Esophagus muscularis mucosa (tissue), 3 donors: ENCODE data around the gene NEK4.

Source experiments
- POLR2AphosphoS5 ChIP-seq, 2 donors: sonication (generic); formaldehyde crosslinking; IDR thresholded peaks; one replicate each; pipeline ENCODE4 v1.6.1; 2017; ENCODE audit warnings: antibody characterized with exemption in 2 of 2
- TF ChIP-seq, protein P1 (sequence below), 3 experiments: fragments of 200-600 bp in 2 of 3; fragments of 450-650 bp in 1 of 3; sonication (generic) in 2 of 3; IDR thresholded peaks; one replicate each; pipeline ENCODE4 v1.5.1; 2017 to 2019; ENCODE audit warnings: antibody characterized with exemption in 3 of 3, mild to moderate bottlenecking in 2 of 3, moderate library complexity in 1 of 3

DNA sequence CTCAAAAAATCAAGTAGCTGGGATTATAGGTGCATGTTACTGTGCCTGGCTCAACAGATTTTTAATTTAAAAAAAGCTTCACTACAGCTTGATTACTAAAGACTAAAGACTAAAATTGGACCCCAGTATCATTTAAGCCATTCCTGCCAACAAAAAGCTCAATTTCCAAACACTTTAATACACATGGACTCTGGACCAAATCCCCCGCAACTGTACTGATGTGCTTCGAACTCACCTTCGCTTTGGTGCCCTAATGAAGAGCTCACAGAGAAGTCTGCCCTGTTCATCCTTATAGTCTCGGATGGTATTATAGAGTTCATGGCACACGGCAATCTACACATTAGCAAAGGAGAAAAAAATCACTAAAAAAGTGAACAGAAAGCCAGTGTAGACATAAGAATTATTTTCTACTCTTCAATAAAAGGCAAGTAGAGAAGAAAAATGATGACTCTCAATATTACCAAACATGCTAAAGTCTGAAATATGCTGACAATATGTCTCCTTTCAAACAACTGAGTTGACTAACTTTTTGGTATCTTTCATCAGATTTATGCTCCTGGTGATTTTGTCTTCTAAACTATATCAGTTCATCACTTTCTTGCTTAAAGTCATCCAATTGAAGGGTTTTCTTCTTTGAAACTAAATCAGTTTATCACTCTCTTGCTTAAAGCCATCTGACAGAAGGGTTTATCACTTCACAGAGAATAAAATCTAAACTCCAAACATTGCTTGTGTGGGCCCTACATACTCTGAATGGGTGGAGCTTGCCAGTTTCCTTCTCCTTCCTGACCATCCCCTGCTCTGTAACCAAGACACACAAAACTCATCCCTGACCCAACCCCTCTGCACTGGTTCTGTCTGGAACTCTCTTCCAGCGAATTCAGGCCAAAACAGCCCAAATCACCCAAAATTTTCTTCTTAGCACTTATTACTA is 92.2 kb downstream of the NEK4 start:
- no peak for TF ChIP-seq POLR2AphosphoS5 (IDR thresholded peaks at IDR 0.05)
- TF ChIP-seq, protein P1, sequence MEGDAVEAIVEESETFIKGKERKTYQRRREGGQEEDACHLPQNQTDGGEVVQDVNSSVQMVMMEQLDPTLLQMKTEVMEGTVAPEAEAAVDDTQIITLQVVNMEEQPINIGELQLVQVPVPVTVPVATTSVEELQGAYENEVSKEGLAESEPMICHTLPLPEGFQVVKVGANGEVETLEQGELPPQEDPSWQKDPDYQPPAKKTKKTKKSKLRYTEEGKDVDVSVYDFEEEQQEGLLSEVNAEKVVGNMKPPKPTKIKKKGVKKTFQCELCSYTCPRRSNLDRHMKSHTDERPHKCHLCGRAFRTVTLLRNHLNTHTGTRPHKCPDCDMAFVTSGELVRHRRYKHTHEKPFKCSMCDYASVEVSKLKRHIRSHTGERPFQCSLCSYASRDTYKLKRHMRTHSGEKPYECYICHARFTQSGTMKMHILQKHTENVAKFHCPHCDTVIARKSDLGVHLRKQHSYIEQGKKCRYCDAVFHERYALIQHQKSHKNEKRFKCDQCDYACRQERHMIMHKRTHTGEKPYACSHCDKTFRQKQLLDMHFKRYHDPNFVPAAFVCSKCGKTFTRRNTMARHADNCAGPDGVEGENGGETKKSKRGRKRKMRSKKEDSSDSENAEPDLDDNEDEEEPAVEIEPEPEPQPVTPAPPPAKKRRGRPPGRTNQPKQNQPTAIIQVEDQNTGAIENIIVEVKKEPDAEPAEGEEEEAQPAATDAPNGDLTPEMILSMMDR (IDR thresholded peaks at IDR 0.05) = no peak
